Measurements from ENCODE around the gene CIITA. TPM values are rescaled to one million over a fixed set of nuclear protein-coding genes. Genes with fewer than 3 reads are reported as not detected.

The CIITA gene
- total RNA-seq, 1 donor from 2014 or later, result 12.2 TPM

DNA sequence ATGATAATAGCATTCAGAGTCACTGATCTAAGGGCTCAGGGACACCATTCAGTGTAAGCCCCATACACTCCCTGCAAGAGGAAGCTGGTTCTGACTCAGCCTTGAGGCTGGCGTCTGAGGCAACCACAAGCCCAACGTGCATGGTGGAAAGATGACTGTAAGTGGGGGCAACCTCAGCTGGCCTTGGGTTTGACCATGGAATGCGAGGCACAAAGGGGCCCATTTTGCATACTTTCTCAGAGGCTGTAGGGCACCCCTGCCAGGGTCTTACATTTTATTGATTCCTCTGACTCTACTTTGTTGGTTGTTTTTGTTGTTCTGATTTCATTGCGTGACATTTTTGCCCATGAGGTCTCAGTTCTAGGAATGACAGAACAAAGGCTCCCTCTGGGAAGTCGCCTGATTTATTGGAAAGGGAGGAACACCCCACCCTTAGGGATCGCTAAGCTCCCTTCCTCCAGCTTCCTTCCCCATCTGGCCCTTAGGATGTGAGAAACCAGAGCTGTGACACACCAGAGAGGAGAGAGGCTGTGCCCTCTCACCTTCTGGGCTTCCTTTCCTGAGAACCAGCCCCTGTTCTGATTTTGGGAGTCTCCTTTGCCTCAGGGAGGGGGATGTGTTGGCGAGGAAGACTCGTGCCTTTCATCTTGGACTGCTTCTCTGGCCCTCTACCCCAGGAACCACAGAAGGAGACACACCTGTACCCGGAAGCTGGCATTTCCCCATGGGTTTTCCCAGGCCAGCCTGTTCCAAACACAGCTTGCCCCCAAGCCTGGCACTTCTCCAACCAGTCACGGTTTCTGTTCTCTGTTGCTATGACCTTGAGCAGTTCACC lies 5.6 kb upstream of the CIITA start:
- intact Hi-C loops (cut with micrococcal nuclease), result no loop called here
- DNase-seq, result peak; percentile 39
- ATAC-seq, result peak; percentile 56

DNA sequence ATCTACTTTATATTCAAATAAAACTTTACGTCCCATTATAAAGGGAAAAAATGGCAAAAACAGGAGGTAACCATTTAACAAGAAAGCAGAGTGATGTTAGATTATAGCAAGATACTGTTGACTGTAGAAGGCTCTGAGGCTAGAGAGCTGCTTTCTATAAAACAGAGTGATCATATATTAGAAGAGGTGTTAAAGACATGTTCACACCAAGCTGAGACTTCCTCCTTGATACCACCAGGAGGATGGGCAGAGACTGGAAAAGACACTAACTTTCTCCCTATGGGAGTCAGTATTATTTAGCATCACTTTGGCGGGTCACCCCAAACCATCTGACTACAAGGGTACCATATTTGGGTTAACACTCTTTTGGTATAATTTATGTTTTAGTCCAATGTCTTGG lies 687 bp upstream of the CIITA start:
- no peak for ATAC-seq
- intact Hi-C loops (cut with micrococcal nuclease), result no loop called here
- DNase-seq, result no peak

DNA sequence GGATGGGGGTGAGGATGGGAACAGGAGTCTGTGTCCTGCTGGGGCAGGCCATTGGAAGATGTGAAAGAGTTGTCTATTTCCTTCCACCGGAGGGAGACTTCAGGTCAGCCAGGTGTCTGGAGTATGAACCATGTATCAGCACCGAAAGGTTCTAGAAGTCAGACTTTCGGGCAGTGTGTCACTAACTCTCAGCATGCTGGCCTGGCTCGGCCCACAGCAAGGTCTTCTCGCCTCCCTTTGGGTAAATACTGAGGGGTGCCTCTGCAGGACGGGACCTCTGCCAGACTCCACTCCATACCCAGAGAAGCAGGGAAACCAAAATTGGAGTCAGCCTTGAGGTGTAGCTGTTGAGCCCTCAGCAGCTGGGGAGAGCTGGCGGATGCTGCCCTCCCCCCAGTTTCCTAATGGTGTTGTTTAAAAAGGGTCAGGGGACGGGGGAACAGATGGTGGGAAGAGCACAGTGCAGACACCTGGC lies 507 bp downstream of the CIITA start:
- DNase-seq (no peak), ATAC-seq (no peak)
- intact Hi-C loops (cut with micrococcal nuclease), result no loop called here

DNA sequence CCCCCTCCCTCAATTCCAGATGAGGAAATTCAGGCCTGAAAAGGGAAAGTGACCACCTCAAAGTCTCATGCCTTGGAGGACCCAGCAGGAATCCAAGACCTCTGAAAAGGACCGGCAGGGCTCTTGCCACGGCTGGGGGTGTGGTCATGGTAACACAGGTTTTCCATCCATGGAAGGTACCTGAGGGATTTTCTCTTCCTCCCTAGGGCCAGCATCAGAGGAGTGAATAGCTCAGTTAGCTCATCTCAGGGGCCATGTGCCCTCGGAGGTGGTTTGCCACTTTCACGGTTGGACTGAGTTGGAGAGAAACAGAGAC lies 1.3 kb downstream of the CIITA start:
- ATAC-seq (no peak), DNase-seq (no peak)
- intact Hi-C loops (cut with micrococcal nuclease), result no loop called here

DNA sequence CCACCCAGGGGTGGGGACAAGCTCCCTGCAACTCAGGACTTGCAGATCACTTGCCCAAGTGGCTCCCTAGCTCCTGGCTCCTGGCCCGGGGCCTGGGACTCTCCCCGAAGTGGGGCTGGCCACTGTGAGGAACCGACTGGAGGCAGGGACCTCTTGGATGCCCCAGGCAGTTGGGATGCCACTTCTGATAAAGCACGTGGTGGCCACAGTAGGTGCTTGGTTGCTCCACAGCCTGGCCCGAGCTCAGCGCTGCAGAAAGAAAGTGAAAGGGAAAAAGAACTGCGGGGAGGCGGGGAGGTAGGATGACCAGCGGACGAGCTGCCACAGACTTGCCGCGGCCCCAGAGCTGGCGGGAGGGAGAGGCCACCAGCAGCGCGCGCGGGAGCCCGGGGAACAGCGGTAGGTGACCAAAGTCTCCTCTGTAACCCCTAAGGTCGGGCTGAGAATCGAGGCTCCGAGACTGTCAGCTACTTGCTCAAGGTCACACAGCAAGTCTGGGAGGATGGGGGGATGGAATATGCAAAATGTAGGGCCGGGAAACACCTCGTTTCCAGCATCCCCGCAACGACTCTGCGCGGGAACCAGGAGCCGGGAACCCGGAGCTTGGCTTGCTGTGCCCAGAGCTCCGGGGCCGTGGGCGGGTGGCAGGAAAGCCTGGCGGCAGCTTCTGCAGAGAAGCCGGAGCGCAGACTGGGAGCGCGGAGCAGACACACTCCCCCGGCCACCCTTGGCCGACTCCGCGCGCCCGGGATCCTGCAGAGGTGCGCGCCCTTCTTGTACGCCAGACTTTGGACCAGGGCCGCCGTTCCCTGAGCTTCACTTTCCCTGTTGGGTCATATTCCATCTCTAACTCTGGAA lies 1.9 kb downstream of the CIITA start:
- intact Hi-C loops (cut with micrococcal nuclease), result no loop called here
- ATAC-seq, result peak; percentile 73
- peak; percentile 66 for DNase-seq

DNA sequence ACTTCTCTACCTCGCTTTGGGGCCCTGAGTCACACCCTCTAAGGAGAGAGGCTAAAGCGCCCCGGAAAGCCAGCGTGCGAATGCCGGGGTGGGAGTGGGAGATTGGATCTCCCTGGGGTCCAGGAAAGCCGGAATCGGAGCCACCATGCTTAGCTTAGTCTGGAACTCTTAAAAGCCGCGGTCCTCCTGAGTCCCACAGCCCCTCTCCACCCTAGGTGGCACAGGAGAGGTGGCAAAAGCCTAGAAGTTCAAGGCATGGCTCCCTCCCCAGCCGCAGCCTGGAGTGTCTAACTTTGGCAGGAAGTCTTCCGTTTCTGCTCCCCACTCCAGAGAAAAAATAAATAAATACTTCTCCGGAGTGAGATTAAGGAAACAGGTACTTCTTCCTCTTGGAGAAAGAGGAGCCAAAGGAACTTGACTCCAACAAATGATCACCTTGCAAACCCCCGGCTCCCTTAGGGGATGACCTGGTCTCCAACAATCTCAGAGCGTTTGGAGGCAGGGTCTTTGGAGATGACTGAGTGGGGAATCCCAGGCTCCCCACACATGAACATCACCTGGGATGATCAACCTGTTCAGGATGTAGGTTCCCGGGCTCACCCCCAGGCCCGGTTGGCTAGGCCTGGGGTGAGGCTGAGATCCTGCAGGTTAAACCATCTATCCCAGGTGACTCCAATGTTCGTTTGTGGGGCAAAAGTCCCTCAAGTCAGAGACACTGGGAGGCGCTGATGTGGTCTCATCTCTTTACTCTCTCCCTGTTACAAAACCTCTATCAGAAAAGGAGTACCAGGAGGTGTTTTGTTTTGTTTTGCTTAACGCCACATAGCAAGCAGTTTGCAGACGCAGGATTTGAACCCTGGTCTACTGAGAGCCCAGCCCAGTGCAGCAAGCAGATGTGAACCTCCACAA lies 2.9 kb downstream of the CIITA start:
- peak; percentile 8 for ATAC-seq
- no peak for DNase-seq
- intact Hi-C loops (cut with micrococcal nuclease), result no loop called here

DNA sequence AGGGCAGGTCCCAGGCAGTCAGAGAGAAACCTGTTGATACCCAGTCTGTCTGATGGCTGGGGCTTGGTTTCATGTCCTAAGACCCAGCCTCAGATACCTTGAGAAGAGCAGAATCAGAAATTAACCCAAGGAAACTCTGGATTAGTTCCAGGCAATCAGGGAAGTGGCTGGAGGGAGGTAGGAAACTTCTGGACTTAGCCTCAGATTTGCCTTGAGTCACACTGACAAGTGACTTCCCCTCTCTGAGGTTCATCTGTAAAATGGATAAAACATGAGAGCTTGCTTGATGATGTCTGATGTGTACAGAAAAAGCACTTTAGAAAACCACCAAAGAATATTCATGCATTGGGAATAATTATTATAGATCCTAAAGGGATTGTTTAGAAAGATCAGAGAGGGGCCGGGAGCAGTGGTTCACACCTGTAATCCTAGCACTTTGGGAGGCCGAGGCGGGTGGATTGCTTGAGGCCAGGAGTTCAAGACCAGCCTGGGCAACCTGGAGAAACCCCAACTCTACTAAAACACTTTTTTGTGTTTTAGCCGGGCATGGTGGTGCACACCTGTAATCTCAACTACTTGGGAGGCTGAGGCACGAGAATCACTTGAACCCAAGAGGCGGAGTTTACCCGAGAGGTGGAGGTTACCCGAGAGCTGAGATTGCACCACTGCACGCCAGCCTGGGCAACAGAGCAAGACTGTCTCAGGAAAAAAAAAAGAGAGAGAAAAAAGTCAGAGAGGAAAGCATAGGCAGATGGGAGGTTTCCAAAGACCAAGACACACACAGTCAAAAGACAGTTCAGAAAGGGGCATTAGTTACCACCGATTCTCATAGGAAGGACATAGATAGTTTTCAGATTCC lies 3.8 kb downstream of the CIITA start:
- DNase-seq (no peak), ATAC-seq (no peak)
- intact Hi-C loops (cut with micrococcal nuclease), result no loop called here

DNA sequence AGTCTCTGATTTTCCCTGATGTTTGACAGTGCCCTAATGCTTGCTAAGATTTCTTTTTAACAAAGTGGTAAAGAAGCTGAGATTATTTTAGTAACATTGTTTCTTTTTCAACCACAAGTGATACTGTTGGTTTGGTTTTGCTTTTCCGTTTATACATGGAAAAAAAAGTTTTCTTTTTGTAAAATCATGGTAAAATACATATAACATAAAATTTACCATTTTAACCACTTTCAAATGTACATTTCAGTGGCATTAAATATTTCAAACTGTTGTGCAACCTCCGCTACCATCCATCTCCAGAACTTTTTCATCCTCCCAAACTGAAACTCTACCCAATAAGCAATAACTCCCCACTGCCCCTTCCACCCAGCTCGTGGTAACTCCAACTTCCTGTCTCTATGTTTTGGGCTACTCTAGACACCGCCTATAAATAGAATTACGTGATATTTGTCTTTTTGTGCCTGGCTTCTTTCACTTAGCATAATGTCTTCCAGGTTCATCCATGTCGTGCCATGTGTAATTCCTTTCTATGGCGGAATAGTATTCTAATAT lies 4.6 kb downstream of the CIITA start:
- ATAC-seq, result no peak
- intact Hi-C loops (cut with micrococcal nuclease), result no loop called here
- DNase-seq, result no peak

DNA sequence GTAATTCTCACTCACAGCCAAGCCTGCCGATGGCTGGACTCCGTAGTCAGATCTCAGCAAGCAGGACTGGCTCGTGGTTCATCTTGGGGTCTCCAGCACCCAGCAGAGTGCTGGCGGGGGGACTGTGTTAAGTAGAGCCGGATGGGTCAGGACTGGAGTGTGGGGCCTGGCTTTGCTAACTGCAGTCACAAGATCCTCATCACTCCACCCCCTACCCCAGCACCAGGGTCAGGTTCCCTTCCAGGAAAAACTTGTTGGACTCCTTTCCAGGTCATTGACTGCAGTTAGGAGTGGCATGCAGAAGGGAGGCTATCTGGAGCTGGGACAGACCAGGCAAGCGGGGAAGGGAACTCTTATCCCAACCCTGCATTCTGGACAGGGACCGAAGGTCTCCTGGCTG lies 6.0 kb downstream of the CIITA start:
- DNase-seq (no peak), ATAC-seq (peak; percentile 28)
- intact Hi-C loops (cut with micrococcal nuclease), result no loop called here

DNA sequence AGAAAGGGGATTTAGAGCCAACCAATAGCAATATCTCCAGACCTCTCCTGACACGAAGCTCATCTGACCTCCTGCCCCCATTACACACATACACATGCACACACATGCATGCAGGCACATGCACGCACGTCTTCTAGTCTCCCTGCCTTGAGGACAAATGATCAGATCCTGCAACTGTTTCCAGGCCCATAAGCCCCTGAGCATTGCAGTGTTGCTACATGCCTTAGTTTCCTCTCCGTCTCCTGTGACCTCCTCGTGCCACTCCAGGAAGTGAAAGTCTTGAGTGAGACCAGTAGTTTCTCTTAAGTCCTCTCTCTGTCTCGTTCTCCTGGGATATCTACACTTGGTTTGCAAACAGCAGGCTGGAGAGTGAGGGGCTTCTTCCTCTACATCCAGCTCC lies 8.2 kb downstream of the CIITA start:
- intact Hi-C loops (cut with micrococcal nuclease), result no loop called here
- DNase-seq, result no peak

DNA sequence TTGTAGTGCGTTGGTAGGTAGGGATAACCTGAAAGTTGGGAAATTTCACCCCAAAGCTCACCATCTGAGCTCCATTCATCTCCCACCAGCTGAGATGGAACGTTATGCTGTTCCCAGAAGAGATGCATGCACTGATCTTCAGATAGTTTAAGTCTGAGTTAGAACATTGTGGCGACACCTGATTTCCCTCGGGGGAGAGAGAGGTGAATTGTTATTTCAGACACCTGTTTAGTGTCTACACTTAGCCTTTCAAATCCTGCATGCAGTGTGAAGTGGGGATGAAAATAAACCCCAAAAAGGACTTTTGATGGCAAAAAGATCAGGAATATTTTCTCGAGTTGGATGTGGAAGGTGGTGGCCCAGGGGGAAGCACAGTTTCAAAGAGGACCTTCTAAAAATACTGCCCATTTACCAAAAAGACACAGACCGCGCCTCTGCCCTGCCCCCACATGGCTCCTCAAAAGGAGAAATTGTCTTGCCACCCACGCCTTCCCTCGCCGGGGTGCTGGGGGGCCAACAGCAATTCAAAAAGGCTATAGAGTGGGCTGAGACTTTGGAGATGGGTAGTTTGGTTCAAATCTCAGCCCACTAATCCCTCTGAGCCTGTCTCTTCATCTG lies 11.4 kb downstream of the CIITA start:
- DNase-seq (no peak), ATAC-seq (no peak)
- intact Hi-C loops (cut with micrococcal nuclease), result no loop called here

More for the DNA sequence above, 8.2 kb downstream of the CIITA start:
- ATAC-seq, result peak; percentile 34

DNA sequence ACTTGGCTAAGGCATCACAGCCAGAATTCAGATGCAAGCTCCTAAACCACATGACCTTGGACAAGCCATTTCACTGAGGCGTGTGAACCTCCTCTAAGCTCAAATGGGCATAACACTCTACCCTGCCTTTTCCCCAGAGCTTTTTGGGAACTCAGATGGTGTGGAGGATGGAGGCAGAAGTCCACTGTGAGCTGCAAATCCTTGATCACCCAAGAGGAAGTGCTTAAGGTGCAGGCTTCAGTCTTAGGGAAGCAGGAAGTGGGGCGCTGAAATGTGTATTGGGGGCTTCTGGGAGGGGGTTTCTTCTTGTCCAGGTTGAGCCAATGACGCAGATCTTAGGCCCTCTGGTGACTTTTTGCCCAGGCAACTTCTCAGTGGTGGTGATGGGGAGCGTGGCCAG lies 12.9 kb downstream of the CIITA start:
- no peak for ATAC-seq
- no peak for DNase-seq
- intact Hi-C loops (cut with micrococcal nuclease), result no loop called here

DNA sequence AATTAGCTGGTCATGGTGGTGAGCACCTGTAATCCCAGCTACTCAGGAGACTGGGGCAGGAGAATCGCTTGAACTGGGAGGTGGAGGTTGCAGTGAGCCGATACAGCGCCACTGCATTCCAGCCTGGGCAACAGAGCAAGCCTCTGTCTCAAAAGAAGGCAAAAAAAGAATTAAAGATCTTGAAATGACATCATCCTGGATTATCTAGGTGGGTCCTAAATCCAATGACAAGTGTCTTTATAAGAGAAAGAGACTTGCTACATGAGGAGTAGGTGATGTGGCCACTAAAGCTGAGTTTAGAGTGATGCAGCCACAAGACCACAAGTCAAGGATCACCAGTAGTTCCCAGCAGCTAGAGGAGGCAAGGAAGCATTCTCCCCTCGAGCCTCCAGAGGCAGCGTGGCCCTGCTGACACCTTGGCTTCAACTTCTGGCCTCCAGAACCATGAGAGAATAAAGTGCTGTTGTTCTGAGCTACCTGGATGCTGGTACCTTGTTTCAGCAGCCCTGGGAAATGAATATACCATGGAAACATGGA lies 15.8 kb downstream of the CIITA start:
- DNase-seq, result no peak
- no peak for ATAC-seq
- intact Hi-C loops (cut with micrococcal nuclease), result no loop called here

DNA sequence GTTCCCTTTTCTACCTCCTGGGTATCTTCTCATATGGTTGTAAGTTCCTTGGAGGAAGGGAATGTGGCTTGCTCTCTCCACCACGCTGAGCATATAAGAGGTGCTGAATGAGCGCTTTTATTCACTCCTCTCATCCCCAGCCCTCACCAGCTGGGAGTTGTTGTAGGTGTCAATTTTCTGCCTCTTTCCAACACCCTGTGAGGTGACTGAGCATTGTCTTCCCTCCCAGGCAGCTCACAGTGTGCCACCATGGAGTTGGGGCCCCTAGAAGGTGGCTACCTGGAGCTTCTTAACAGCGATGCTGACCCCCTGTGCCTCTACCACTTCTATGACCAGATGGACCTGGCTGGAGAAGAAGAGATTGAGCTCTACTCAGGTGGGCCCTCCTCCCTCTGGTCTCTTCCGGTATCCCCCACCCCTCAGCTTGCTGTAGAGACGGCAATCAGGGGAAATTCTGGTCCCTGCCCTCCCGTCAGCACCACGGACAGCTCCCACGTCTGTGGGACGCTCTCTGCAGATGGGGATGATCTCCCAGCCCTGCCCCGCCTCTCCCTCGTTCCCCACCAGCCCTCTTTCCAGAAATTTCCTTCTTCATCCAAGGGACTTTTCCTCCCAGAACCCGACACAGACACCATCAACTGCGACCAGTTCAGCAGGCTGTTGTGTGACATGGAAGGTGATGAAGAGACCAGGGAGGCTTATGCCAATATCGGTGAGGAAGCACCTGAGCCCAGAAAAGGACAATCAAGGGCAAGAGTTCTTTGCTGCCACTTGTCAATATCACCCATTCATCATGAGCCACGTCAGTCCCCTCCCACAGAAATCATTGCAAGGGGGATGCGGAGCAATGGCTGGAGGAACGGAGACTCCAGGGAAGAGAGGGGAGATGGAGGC lies 18.3 kb downstream of the CIITA start:
- DNase-seq, result peak; percentile 76
- intact Hi-C loops (cut with micrococcal nuclease), result no loop called here
- ATAC-seq, result peak; percentile 70

DNA sequence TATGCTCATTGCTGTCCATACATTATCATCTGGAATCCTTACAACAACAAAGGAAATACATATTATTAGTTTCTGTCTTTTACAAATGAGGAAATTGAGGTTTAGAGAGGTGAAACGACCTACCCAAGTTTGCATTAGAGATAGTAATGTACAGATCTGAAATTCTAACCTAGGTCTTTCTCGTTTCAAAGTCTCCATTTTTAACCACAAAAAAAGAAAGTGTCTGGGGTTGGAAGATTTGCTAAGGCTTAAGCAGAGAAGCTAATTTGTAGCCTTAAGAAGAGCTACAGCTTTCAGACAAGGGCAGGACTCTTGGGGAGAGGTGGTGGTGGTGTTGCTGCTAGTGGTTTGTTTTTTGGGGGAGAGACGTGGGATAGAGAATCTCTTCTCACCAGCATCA lies 19.2 kb downstream of the CIITA start:
- ATAC-seq (no peak), DNase-seq (no peak)

DNA sequence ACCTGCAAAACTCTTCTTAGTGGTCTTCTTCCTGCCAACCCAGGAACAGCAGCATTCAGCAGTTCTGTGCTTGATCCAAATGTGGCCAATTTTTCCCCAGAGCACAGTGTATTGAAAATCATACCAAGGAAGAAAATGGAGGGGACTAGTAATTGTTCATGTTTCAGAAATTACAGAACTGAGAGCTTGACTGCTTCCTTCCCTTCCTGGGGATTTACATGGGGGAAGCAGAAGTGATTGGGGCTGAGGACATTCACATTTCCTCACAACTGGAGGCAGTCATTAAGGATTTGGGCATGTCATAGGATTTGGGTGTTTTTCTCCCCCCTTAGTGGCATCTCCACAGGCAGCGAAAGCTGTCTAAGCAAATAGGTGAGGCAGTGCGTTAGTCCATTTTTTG lies 19.7 kb downstream of the CIITA start:
- DNase-seq (no peak), ATAC-seq (peak; percentile 38)
- intact Hi-C loops (cut with micrococcal nuclease), result no loop called here

More for the DNA sequence above, 19.2 kb downstream of the CIITA start:
- intact Hi-C loops (cut with micrococcal nuclease), result no loop called here

DNA sequence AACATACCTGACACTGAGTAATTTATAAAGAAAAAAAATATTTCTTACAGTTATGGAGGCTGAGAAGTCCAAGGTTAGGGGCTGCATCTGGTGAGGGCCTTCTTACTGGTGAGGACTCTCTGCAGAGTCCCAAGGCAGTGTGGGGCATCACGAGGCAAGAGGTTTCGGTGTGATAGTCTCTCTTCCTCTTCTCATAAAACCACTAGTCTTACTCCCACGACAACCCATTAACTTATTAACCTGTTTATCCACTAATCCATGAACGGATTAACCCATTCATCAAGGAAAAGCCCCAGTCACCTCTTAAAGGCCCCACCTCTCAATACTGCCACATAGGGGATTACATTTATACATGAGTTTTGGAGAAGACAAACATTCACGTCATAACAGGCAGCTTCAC lies 20.1 kb downstream of the CIITA start:
- intact Hi-C loops (cut with micrococcal nuclease), result no loop called here
- ATAC-seq (no peak), DNase-seq (no peak)
